ENCODE data around the gene DEPDC7. TPM values are rescaled to one million over a fixed set of nuclear protein-coding genes. Genes with fewer than 3 reads are reported as not detected.
A peak's percentile ranks its signal among the peaks of the same experiment; 100 is the strongest.

Gene DEPDC7
- total and polyA plus RNA-seq, 12 donors: 0.32 to 3.6 (median 0.67) TPM; not detected in 1

DNA sequence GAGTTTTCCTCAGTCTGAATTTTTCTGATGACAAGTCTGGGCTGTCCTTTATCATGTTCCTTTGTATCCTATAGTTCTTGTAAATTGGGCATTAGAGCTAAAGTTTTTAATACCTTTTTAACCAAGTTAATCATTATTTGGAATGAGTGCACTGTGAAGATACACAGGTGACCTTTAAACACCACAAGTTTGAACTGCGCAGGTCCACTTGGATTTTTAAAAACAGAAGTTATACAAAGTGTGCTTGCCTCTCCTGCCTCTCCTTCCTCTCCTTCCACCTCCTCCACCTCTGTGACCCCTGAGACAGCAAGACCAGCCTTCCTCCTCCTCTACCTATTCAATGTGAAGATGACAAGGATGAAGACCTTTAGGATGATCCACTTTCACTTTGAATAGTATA lies 19.3 kb downstream of the DEPDC7 start:
- intact Hi-C loops (cut with DNase I): no loop called here
- Histone ChIP-seq H3K27me3 (no peaks in the 10 kb centered on the region), H3K4me1 (replicated peaks in 1 of 2) (peaks cover 0 to under 1% of the 10 kb centered on the region in 2 donors), H3K36me3 (replicated peaks in 1 of 2) (no peaks in the 10 kb centered on the region), H3K4me3 (no peak overlapping the region), H3K9me3 (replicated peaks in 1 of 3) (no peaks in the 10 kb centered on the region), H3K27ac (no peak overlapping the region)
- no peak for TF ChIP-seq POLR2A (IDR thresholded peaks at IDR 0.05)
- no peak for TF ChIP-seq CTCF (IDR thresholded peaks at IDR 0.05)
- DNase-seq: no peak
- 93 to 95% (median 94%) methylated on average over 1 of the region's 1 CpG for WGBS, 4 donors

DNA sequence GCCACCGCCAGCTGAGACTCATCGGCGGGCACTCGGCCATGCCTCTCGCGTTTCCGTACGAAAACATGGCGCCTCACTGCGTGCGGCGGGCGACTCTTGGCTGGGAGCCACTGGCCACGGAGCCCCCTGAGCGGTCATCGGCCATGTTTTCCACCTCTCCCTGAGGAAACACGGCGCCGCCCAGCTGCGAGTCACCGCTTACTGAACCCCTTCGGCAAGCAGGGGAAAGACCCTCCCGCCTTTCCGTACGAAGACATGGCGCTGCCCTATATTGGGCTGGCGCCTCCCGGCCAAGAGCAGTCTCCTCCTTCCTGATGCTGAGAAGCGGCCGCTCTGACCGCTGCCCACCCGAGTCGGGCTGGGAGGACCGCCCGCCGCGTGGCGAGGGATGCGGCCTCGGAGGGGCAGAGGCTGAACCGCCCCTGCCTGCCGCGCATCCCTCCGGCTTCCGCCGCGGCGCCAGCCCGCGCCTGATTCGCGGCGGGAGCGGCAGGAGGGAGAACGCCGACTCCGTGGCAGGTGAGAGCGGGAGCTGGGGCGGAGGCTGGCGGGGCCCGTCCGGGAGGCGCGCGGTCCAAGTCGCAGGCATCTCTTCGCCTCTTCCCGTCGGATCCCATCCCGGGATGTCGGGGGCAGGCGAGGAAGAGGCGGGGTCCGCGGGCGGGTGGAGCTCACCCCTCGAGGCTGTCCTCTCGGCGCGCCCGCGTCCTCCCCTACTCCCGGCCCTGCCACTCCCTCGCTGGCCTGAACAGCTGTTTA lies 23.8 kb downstream of the DEPDC7 start, which contains the start of gene TCP11L1:
Gene TCP11L1 (plus strand): TSS at position 299 of the 759 bp plus-strand sequence. CDS start 4,202 bp downstream, outside the sequence.
- TF ChIP-seq POLR2A (IDR thresholded peaks at IDR 0.05) (peak; percentile 69 to 72), CTCF (IDR thresholded peaks at IDR 0.05) (no peak)
- Histone ChIP-seq H3K4me1 (replicated peaks in 1 of 2) (peaks cover 6 to 10% of the 10 kb centered on the region in 2 donors), H3K27ac (peak within 1 kb of the TSS; percentile 70 to 97 (median 93)), H3K9me3 (replicated peaks in 1 of 3) (no peaks in the 10 kb centered on the region), H3K36me3 (replicated peaks in 1 of 2) (peaks cover 0 to 12% of the 10 kb centered on the region in 2 donors), H3K4me3 (peak within 1 kb of the TSS; percentile 37 to 90 (median 68)), H3K27me3 (no peaks in the 10 kb centered on the region)
- 0 to 1% (median 0%) methylated on average over 23 to 84 of the region's 84 CpGs for WGBS, 4 donors
- DNase-seq: peak; percentile 71 to 95 (median 92)
- intact Hi-C loops (cut with DNase I): no loop called here

DNA sequence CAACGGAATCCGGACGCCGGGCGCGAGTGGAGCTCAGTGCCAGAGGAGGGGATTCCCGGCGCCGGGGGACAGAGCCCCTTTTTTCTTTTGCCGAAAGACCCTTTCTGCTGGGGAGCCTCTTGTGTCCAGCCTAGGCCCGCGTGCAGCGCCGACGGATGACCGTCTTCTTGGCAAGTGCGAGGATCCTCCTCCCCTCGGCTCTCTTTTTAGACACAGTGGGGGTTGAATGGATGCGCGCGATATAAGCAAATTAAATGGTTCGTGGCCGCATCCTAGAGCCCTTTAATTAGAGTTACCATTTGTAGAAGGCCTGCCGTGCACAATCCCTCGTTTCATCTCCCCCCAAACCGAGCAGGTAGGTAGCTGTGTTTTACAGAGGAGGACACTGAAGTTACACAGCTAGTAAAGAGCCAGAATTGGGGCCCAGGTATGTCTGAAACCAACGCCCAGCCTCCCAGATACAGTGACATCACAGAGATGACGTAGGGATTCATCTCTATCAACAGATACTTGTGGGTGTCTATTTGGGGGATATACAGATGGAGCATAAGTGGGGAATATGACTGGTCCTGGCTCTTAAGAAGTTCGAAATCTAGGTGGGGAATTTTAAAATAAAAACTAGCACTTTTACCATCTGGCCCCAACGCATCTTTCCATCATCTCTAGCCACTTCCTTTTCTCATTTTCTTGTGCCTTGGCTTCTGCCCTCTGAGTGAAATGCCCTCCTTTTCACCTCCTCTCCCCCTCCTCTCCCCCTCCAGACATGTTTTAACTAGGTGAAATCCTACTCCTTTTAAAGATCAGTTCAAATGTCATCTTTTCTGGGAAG lies 24.6 kb downstream of the DEPDC7 start:
- DNase-seq: peak in 1 of 7 donors; percentile 57

More for the DNA sequence above, 24.6 kb downstream of the DEPDC7 start:
- Histone ChIP-seq H3K4me3 (peak overlapping the region; percentile 37 to 90 (median 68)), H3K36me3 (replicated peaks in 1 of 2) (peaks cover 0 to 14% of the 10 kb centered on the region in 2 donors), H3K27me3 (no peaks in the 10 kb centered on the region), H3K27ac (peak overlapping the region; percentile 70 to 97 (median 93)), H3K4me1 (replicated peaks in 1 of 2) (peaks cover 6 to 10% of the 10 kb centered on the region in 2 donors), H3K9me3 (replicated peaks in 1 of 3) (no peaks in the 10 kb centered on the region)
- TF ChIP-seq POLR2A (IDR thresholded peaks at IDR 0.05) (no peak), CTCF (IDR thresholded peaks at IDR 0.05) (no peak)
- intact Hi-C loops (cut with DNase I): no loop called here
- 6 to 8% (median 7%) methylated on average over 16 to 30 of the region's 30 CpGs for WGBS, 4 donors
